OCI-LY1 (cell line): Measurements from ENCODE around the gene ITGB3.

Source experiments
- H2AFZ ChIP-seq: fragments of 200-600 bp; sonication (generic), shearing (Covaris generic); 2 replicates; pipeline ENCODE4 v1.6.0; 2014; ENCODE audit warnings: antibody characterized with exemption, mild to moderate bottlenecking, low read length
- H3F3A ChIP-seq: fragments of 200-600 bp; sonication (generic), shearing (Covaris generic); 2 replicates; pipeline ENCODE4 v1.6.0; 2014; ENCODE audit warnings: mild to moderate bottlenecking, antibody characterized with exemption, low read length, moderate library complexity; ENCODE audit not compliant: insufficient read depth
- H3K27ac ChIP-seq: fragments of 200-600 bp; sonication (generic); 2 replicates; pipeline ENCODE4 v1.5.1; 2014; ENCODE audit warnings: low read length, mixed run types, mild to moderate bottlenecking, low read depth; ENCODE audit not compliant: poor library complexity, severe bottlenecking
- H3K27me3 ChIP-seq: fragments of 200-600 bp; sonication (generic); 2 replicates; pipeline ENCODE4 v1.6.0; 2014; ENCODE audit warnings: antibody characterized with exemption, mild to moderate bottlenecking, low read length, moderate library complexity; ENCODE audit not compliant: insufficient read depth
- H3K36me3 ChIP-seq: fragments of 200-600 bp; sonication (generic); 2 replicates; pipeline ENCODE4 v1.6.1; 2014; ENCODE audit warnings: mild to moderate bottlenecking, antibody characterized with exemption, low read length, moderate library complexity, mixed read lengths; ENCODE audit not compliant: insufficient read depth
- H3K4me1 ChIP-seq: fragments of 200-600 bp; sonication (generic); 2 replicates; pipeline ENCODE4 v1.5.1; 2014; ENCODE audit warnings: mild to moderate bottlenecking, low read length, moderate library complexity; ENCODE audit not compliant: insufficient read depth, severe bottlenecking
- H3K4me2 ChIP-seq: fragments of 200-600 bp; sonication (generic), shearing (Covaris generic); 2 replicates; pipeline ENCODE4 v1.6.1; 2014; ENCODE audit warnings: low read length
- H3K4me3 ChIP-seq: fragments of 200-600 bp; sonication (generic); 2 replicates; pipeline ENCODE4 v1.5.1; 2014; ENCODE audit warnings: low read length, low read depth, mild to moderate bottlenecking, mixed read lengths; ENCODE audit not compliant: poor library complexity, severe bottlenecking
- H3K79me2 ChIP-seq: fragments of 200-600 bp; shearing (Covaris generic); 2 replicates; pipeline ENCODE4 v1.6.1; 2016; ENCODE audit warnings: mixed run types, low read length, mixed read lengths; ENCODE audit not compliant: insufficient read depth
- H3K9ac ChIP-seq: fragments of 200-600 bp; sonication (generic), shearing (Covaris generic); 2 replicates; pipeline ENCODE4 v1.6.1; 2014; ENCODE audit warnings: mild to moderate bottlenecking, low read length, mixed read lengths
- H3K9me2 ChIP-seq: fragments of 200-600 bp; sonication (generic), shearing (Covaris generic); 2 replicates; pipeline ENCODE4 v1.6.1; 2014; ENCODE audit warnings: low read depth, mild to moderate bottlenecking, low read length, mixed read lengths
- H3K9me3 ChIP-seq: fragments of 200-600 bp; shearing (Covaris generic); 2 replicates; pipeline ENCODE4 v1.6.1; 2014; ENCODE audit warnings: low read length, mixed read lengths
- H4K20me1 ChIP-seq: fragments of 200-600 bp; sonication (generic), shearing (Covaris generic); 2 replicates; pipeline ENCODE4 v1.6.0; 2016; ENCODE audit warnings: mild to moderate bottlenecking, low read length; ENCODE audit not compliant: insufficient read depth
- CTCF ChIP-seq: fragments of 200-600 bp; sonication (generic), shearing (Covaris generic); IDR thresholded peaks from 2 replicates; pipeline ENCODE4 v1.5.1; 2017; ENCODE audit warnings: mild to moderate bottlenecking, antibody characterized with exemption, low read length, moderate library complexity, mixed read lengths
- EZH2 ChIP-seq: fragments of 200-600 bp; sonication (generic), shearing (Covaris generic); IDR thresholded peaks from 2 replicates; pipeline ENCODE4 v1.8.0; 2017; ENCODE audit warnings: borderline replicate concordance, mixed run types, mild to moderate bottlenecking, antibody characterized with exemption, low read length, moderate library complexity, mixed read lengths

ITGB3 gene

GRCh38 chr17:47310186-47310733, 56.6 kb downstream of the ITGB3 start:
- Histone ChIP-seq H3K9me2 (no peaks in the 10 kb centered on the region), H3K4me1 (no peaks in the 10 kb centered on the region), H4K20me1 (no peaks in the 10 kb centered on the region), H3K27me3 (no peaks in the 10 kb centered on the region), H3K27ac (no peak overlapping the region), H3K36me3 (no peaks in the 10 kb centered on the region), H3K4me3 (no peak overlapping the region), H3K4me2 (no peak overlapping the region), H3K9me3 (no peaks in the 10 kb centered on the region), H3K9ac (no peak overlapping the region), H2AFZ (no peak overlapping the region), H3F3A (no peaks in the 10 kb centered on the region), H3K79me2 (no peaks in the 10 kb centered on the region)
- no peak for TF ChIP-seq CTCF
- TF ChIP-seq EZH2, result no peak

GRCh38 chr17:47311420-47311819, 57.8 kb downstream of the ITGB3 start:
- H3K79me2 ChIP-seq, result no peaks in the 10 kb centered on the region
- H3K27me3 ChIP-seq, result no peaks in the 10 kb centered on the region
- no peaks in the 10 kb centered on the region for H3K36me3 ChIP-seq
- H3K9ac ChIP-seq, result no peak overlapping the region
- TF ChIP-seq CTCF (no peak), EZH2 (no peak)
- H4K20me1 ChIP-seq, result no peaks in the 10 kb centered on the region
- no peak overlapping the region for H2AFZ ChIP-seq
- H3F3A ChIP-seq, result no peaks in the 10 kb centered on the region
- H3K4me3 ChIP-seq, result no peak overlapping the region
- H3K4me1 ChIP-seq, result peaks cover 3% of the 10 kb centered on the region
- H3K27ac ChIP-seq, result no peak overlapping the region
- no peaks in the 10 kb centered on the region for H3K9me3 ChIP-seq
- no peak overlapping the region for H3K4me2 ChIP-seq
- no peaks in the 10 kb centered on the region for H3K9me2 ChIP-seq

- Histone ChIP-seq H3K27ac (no peak overlapping the region), H3K9me2 (no peaks in the 10 kb centered on the region), H3K4me1 (peaks cover 3% of the 10 kb centered on the region), H3K36me3 (no peaks in the 10 kb centered on the region), H4K20me1 (no peaks in the 10 kb centered on the region), H3K27me3 (no peaks in the 10 kb centered on the region), H3K9ac (no peak overlapping the region; the same call in 1 of the 2 replicates), H2AFZ (no peak overlapping the region), H3K79me2 (no peaks in the 10 kb centered on the region), H3F3A (no peaks in the 10 kb centered on the region), H3K9me3 (no peaks in the 10 kb centered on the region), H3K4me2 (no peak overlapping the region), H3K4me3 (no peak overlapping the region)
- TF ChIP-seq EZH2 (no peak), CTCF (peak; percentile 93)
Measured at GRCh38 chr17:47315451-47316266, 62.0 kb downstream of the ITGB3 start.
